HL-60/S4 treated with phorbol 12-myristate 13-acetate at 8.2 ng/mL for 4 days and 3 days (cell line): ENCODE results near the gene ARHGAP26.

Experiments used
- in situ Hi-C: fragments of 300-500 bp; cut with MboI; formaldehyde crosslinking; loops from 2 replicates; pipeline ENCODE4 v1.15.0; 2022; ENCODE audit warnings: low sequenced_read_pairs

The ARHGAP26 gene

DNA sequence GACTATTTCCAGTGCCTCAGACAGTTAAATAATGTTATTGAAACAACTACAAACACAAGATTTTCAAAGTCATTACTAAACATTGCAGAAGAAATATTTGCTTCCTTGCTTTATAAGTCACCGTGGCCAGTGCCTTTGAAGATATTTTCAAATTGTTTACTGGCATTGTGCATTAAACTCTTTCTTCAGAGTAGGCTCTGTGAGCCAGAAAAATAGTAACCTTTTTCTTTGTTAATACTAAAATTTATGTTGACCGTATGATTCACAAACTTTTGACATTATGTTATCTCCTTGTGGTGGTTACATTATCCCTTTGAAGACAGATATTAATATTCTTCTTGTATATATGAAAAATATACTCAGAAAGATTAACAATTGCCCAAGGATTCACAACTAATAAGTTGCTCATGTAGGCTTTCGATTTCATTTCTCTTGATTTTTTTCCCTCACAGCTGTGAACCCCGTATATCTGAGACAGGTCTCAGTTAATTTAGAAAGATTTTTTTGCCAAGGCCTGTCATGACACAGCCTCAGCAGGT is 493.2 kb downstream of the ARHGAP26 start:
- in situ Hi-C loops, result no loop called here

DNA sequence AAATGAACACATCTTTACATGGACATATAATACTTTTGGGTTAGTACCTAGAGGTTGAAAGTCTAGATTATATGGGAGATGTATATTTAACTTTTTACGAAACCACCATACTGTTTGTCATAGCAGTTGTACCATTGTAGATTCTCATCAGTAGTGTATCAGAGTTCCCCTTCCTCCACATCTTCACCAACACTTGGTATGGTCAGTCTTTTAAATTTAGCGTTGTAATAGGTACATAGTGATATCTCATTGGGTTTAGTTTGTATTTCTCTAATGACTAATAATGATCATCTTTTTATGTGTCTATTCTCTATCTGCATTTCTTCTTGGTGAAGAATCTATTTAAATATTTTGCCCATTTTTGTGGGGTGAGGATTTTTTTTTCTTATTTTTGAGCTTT is 495.8 kb downstream of the ARHGAP26 start:
- in situ Hi-C loops, result no loop called here

DNA sequence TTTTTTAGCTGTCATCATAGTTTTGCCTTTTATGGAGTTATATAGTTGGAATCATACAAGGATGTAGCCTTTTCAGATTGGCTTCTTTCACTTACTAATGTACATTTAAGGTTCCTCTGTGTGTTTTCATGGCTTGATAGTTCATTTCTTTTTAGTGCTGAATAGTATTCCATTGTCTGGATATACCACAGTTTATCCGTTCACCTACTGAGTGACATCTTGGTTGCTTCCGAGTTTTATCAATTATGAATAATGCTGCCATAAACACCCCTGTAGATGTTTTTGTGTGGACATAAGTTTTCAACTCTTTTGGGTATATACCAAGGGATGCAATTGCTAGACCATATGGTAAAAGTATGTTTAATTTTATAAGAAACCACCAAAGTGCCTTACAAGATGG is 497.0 kb downstream of the ARHGAP26 start:
- in situ Hi-C loops, result no loop called here

DNA sequence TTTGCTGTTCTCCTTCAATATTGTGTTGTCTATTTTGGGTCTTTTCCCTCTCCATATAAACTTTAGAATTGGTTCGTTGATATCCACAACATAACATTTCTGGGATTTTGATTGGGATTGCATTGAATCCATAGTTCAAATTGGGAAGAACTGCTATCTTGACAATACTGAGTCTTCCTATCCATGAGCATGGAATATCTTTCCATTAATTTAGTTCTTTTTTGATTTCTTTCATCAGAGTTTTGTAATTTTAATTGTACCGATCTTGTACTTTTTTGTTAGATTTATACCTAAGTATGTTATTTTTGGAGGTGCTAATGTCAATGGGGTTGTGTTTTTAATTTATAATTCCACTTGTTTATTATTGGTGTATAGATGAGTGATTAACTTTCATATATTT is 498.2 kb downstream of the ARHGAP26 start:
- in situ Hi-C loops, result no loop called here

DNA sequence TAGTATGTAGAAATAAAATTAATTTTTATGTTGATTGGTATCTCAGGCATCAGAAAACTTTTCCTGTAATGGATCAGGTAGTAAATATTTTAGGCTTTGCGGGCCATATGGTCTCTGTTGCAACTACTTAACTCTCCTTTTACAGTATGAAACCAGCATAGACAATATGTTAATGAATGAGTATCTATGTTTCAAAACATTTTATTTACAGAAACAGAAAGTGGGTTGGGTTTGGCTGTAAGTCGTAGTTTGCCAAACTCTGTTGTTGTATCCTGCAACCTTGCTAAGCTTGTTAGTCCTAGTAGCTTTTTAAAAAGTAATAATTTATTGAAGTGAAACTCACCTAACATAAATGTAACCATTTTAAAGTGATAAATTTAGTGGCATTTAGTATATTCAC is 501.3 kb downstream of the ARHGAP26 start:
- in situ Hi-C loops, result no loop called here

DNA sequence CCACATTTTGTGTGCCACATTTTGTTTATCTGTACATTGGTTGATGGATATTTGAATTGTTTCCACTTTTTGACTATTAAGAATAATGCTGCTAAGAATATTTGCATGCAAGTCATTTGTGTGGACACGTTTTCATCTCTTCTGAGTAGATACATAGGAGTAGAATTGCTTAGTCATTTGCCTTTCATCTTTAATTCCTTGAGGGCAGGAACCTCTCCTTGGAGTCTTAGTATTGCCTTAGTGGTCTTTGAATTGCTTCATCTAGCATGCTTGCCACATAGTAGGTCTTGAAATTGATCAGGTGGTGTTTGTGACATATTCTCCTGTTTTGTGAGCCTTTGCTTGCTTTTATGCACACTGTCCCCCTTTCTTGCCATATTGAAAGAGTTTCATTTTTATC is 504.8 kb downstream of the ARHGAP26 start:
- in situ Hi-C loops, result no loop called here

DNA sequence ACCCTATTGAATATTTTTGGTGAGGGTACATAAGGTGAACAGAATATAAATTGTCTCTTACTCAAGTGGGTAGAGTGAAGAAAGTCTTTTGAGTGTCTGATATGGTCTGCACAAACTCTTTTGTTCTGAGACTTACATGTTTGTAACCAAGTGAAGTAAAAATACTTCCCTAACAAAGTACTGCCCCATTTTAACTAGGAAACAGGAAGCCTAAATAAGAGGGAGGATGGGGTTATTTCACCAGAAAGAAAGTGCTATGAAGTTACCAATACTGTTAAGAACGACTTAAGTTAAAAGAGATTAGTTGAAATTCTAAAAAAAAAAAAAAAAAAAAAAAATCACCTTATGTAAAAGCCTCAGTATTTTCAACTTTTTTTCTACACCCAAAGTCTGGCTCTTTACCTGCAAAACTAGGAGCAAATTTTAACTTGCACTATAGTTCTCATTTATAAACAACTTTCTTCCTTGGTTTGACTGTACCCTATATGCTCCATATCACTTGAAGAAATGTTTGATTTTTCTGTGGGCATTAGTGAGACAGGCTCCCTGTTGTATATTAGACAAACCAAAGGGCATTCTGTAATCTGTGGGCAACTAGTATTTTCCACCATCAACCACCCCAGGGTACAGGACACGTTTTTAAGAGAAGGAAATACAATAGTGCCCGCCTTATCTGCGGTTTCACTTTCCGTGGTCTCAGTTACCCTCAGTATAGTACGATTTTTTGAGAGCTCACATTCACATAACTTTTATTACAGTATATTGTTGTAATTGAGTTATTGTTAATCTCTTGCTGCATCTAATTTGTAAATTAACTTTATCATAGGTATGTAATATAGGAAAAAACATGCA is 505.6 kb downstream of the ARHGAP26 start:
- in situ Hi-C loops, result no loop called here

DNA sequence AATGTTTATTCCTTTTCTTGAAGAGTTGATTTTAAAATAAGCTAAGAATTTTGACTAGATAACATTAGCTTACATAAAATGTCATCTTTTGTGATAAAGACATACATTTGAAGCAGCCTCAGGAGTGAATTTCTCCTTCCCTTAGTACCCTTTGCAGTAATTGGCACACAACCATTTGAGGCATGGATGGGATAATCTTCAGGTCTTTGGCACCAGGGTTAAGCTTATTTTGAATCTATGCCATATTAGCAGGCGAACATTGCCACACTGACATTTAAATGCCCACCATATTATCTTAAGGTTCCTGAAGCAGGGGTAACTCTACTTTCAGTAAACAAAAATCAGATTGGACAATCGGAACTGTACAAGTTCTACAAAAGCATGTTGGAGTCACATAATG is 507.4 kb downstream of the ARHGAP26 start:
- in situ Hi-C loops, result no loop called here
